Suprapubic skin (tissue), 4 donors: Measurements from ENCODE around the gene WNK2. TPM values are rescaled to one million over a fixed set of nuclear protein-coding genes. Genes with fewer than 3 reads are reported as not detected.
A peak's percentile ranks its signal among the peaks of the same experiment; 100 is the strongest.
"Not testable (repeated sequence)": the region's sequence is repeated elsewhere in the genome, so short reads cannot be mapped to it uniquely, and the experiment has no call there.

Source experiments
- DNase-seq, 2 donors: peaks; one replicate each; pipeline ENCODE4 v3.0.0-alpha.2; 2019; ENCODE audit warnings: low spot score in 2 of 2
- H3K27ac ChIP-seq: fragments of 200-600 bp; sonication (generic); one replicate; pipeline ENCODE4 v1.5.1; 2019
- H3K27me3 ChIP-seq: fragments of 200-600 bp; sonication (generic); one replicate; pipeline ENCODE4 v1.5.1; 2019
- H3K36me3 ChIP-seq: fragments of 200-600 bp; sonication (generic); one replicate; pipeline ENCODE4 v1.5.1; 2019
- H3K4me1 ChIP-seq: fragments of 200-600 bp; sonication (generic); one replicate; pipeline ENCODE4 v1.5.1; 2019
- H3K4me3 ChIP-seq: fragments of 200-600 bp; sonication (generic); one replicate; pipeline ENCODE4 v1.5.1; 2019; ENCODE audit warnings: mild to moderate bottlenecking
- H3K9me3 ChIP-seq: fragments of 200-600 bp; sonication (generic); one replicate; pipeline ENCODE4 v1.5.1; 2019
- CTCF ChIP-seq, 2 donors: fragments of 200-600 bp in 1 of 2; fragments of 450-650 bp in 1 of 2; sonication (generic) in 1 of 2; IDR thresholded peaks; one replicate each; pipeline ENCODE4 v1.5.1; 2016 to 2019; ENCODE audit warnings: antibody characterized with exemption in 2 of 2, mild to moderate bottlenecking in 1 of 2, moderate library complexity in 1 of 2
- EP300 ChIP-seq: sonication (generic); formaldehyde crosslinking; IDR thresholded peaks from one replicate; pipeline ENCODE4 v1.6.1; 2017; ENCODE audit warnings: antibody characterized with exemption
- POLR2A ChIP-seq, 2 donors: fragments of 450-650 bp; IDR thresholded peaks; one replicate each; pipeline ENCODE4 v1.6.1; 2017; ENCODE audit warnings: antibody characterized with exemption in 2 of 2, mild to moderate bottlenecking in 2 of 2, moderate library complexity in 2 of 2
- POLR2AphosphoS5 ChIP-seq, 3 donors: sonication (generic); formaldehyde crosslinking; IDR thresholded peaks; one replicate each; pipeline ENCODE4 v1.6.1; 2017; ENCODE audit warnings: antibody characterized with exemption in 3 of 3
- WGBS: methylation state at CpG from one replicate; pipeline ENCODE4 v1.1.5; 2018; 5-methylcytosine and 5-hydroxymethylcytosine counted together
- total RNA-seq, 4 donors: library from RNA; depleted of rRNA; stranded (reverse); fragments of >200 nt; gene quantifications; one replicate each; pipeline ENCODE4 v1.1.0, GENCODE V29; 2016

The WNK2 gene
- total RNA-seq, 4 donors from 2014 or later, result 39.5 to 93.7 (median 45.3) TPM

DNA sequence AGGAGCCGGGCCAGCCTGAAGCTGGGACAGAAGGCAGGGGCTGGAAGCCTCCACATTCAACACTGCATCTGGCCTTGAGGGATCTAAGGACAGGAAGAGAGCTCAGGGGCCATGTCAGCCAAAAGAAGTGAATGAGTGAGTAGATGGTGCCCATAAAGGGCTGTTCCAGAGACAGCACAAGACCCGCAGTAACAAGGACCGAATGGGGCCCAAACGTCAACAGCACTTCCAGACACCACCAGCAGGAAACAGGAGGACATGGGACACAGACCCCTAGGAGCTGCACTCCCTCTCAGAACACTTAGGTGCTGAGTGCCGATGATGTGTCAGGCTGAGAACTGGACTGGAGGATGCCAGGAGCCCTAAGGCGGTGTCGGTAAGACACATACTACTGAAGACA is 152.8 kb downstream of the WNK2 start:
- H3K4me1 ChIP-seq, result no peaks in the 10 kb centered on the region
- TF ChIP-seq POLR2A (IDR thresholded peaks at IDR 0.05) (no peak), POLR2AphosphoS5 (IDR thresholded peaks at IDR 0.05) (no peak), CTCF (IDR thresholded peaks at IDR 0.05) (no peak), EP300 (no peak)
- H3K9me3 ChIP-seq, result peaks cover 5% of the 10 kb centered on the region
- H3K36me3 ChIP-seq, result no peaks in the 10 kb centered on the region
- DNase-seq, result no peak
- WGBS, result 79% methylated on average over 7 of the region's 7 CpGs
- H3K27me3 ChIP-seq, result no peaks in the 10 kb centered on the region
- H3K27ac ChIP-seq, result no peak overlapping the region
- no peak overlapping the region for H3K4me3 ChIP-seq

GRCh38 chr9:93338196-93338595 is 154.3 kb downstream of the WNK2 start:
- WGBS, result 73% methylated on average over 1 of the region's 1 CpG
- not testable (repeated sequence) for H3K27me3 ChIP-seq, H3K36me3 ChIP-seq, DNase-seq, H3K4me3 ChIP-seq, H3K9me3 ChIP-seq, H3K27ac ChIP-seq, H3K4me1 ChIP-seq

DNA sequence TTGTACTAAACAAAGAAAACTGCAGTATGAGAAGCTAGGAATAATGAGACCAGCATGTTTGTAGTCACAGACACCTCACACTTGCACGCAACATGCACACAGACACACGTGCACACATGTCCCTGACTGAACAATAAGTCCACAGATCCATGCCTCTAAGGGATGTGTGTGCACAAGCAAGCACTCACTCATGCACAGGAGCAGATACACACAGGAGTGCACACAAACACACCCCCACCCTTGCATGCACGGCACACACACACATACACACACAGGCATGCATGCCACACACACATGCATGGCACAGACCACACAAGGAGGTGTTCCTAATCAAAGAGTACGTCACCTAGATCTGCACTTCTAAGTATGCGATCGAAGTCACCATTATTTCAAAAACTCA is 156.2 kb downstream of the WNK2 start:
- Histone ChIP-seq H3K27me3 (peaks cover under 1% of the 10 kb centered on the region), H3K4me3 (no peak overlapping the region), H3K4me1 (peaks cover 5% of the 10 kb centered on the region), H3K9me3 (peaks cover 5% of the 10 kb centered on the region), H3K36me3 (no peaks in the 10 kb centered on the region), H3K27ac (no peak overlapping the region)
- WGBS, result 88% methylated on average over 5 of the region's 6 CpGs
- DNase-seq, result no peak
- no peak for TF ChIP-seq POLR2A (IDR thresholded peaks at IDR 0.05)
- TF ChIP-seq EP300, result no peak
- no peak for TF ChIP-seq POLR2AphosphoS5 (IDR thresholded peaks at IDR 0.05)
- TF ChIP-seq CTCF (IDR thresholded peaks at IDR 0.05), result no peak

DNA sequence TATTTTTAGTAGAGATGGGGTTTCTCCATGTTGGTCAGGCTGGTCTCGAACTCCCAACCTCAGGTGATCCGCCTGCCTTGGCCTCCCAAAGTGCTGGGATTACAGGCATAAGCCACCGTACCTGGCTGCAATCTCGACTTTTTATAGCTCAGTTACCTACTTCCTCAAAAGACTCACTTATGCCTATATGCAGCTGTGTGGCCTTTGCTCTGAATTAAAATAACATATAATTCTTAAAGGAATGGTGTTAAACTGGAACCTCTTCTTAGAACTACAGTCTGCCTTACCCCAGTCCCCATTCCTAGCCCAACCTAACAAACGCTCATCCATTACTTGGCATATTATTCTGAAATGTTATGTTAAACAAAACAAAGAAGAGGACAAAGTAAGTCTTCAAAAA is 157.9 kb downstream of the WNK2 start:
- not testable (repeated sequence) for H3K9me3 ChIP-seq, H3K4me3 ChIP-seq, H3K36me3 ChIP-seq, DNase-seq, H3K27ac ChIP-seq
- Histone ChIP-seq H3K27me3 (peaks cover 17% of the 10 kb centered on the region), H3K4me1 (peaks cover 15% of the 10 kb centered on the region)
- 68% methylated on average over 5 of the region's 5 CpGs for WGBS

GRCh38 chr9:93342428-93342827 is 158.5 kb downstream of the WNK2 start:
- WGBS, result 63% methylated on average over 11 of the region's 11 CpGs
- not testable (repeated sequence) for DNase-seq

GRCh38 chr9:93343663-93344062 is 159.7 kb downstream of the WNK2 start:
- 69% methylated on average over 9 of the region's 9 CpGs for WGBS
- DNase-seq, result no peak
- no peak overlapping the region for H3K4me3 ChIP-seq
- no peaks in the 10 kb centered on the region for H3K36me3 ChIP-seq
- peaks cover 15% of the 10 kb centered on the region for H3K4me1 ChIP-seq
- no peaks in the 10 kb centered on the region for H3K9me3 ChIP-seq
- peaks cover 23% of the 10 kb centered on the region for H3K27me3 ChIP-seq
- no peak overlapping the region for H3K27ac ChIP-seq
- TF ChIP-seq EP300, result no peak
- no peak for TF ChIP-seq CTCF (IDR thresholded peaks at IDR 0.05)
- no peak for TF ChIP-seq POLR2AphosphoS5 (IDR thresholded peaks at IDR 0.05)
- no peak for TF ChIP-seq POLR2A (IDR thresholded peaks at IDR 0.05)

More at GRCh38 chr9:93342428-93342827, 158.5 kb downstream of the WNK2 start:
- peaks cover 15% of the 10 kb centered on the region for H3K4me1 ChIP-seq
- not testable (repeated sequence) for H3K27ac ChIP-seq, H3K4me3 ChIP-seq, H3K9me3 ChIP-seq, H3K36me3 ChIP-seq
- H3K27me3 ChIP-seq, result peaks cover 22% of the 10 kb centered on the region

GRCh38 chr9:93345643-93346230 is 161.8 kb downstream of the WNK2 start:
- peaks cover 23% of the 10 kb centered on the region for H3K27me3 ChIP-seq
- no peak for DNase-seq
- peaks cover 15% of the 10 kb centered on the region for H3K4me1 ChIP-seq
- no peak overlapping the region for H3K27ac ChIP-seq
- H3K36me3 ChIP-seq, result no peaks in the 10 kb centered on the region
- peak overlapping the region; percentile 57 for H3K4me3 ChIP-seq
- H3K9me3 ChIP-seq, result no peaks in the 10 kb centered on the region
- WGBS, result 54% methylated on average over 18 of the region's 19 CpGs
- TF ChIP-seq POLR2AphosphoS5 (IDR thresholded peaks at IDR 0.05) (no peak), EP300 (no peak), CTCF (IDR thresholded peaks at IDR 0.05) (no peak), POLR2A (IDR thresholded peaks at IDR 0.05) (no peak)
